HG03565 (cell line): Measurements from ENCODE around the gene TMEM256.
"Not testable (repeated sequence)": the region's sequence is repeated elsewhere in the genome, so short reads cannot be mapped to it uniquely, and the experiment has no call there.

ENCODE experiments used
- ATAC-seq: cut with Tn5 transposase; IDR thresholded peaks from one replicate; pipeline ENCODE4 v1.9.1; 2021; ENCODE audit warnings: mild to moderate bottlenecking, moderate library complexity; ENCODE audit not compliant: unreplicated experiment

TMEM256 gene

GRCh38 chr17:7384489-7385081 is 19.3 kb downstream of the TMEM256 start:
- no peak for ATAC-seq

- ATAC-seq: no peak
These were observed 20.0 kb downstream of the TMEM256 start for GRCh38 chr17:7383742-7384488.

- no peak for ATAC-seq
These were observed 20.5 kb downstream of the TMEM256 start for GRCh38 chr17:7383371-7383741.

- no peak for ATAC-seq
These were observed 21.0 kb downstream of the TMEM256 start for GRCh38 chr17:7382901-7383300.

- ATAC-seq: no peak
These were observed 22.8 kb downstream of the TMEM256 start, which contains the start of gene TNK1 for GRCh38 chr17:7380855-7381683. Gene TNK1 (plus strand): TSS chr17:7381089. CDS start chr17:7382927, 1,838 bp downstream.

GRCh38 chr17:7380321-7380720 is 23.6 kb downstream of the TMEM256 start:
- ATAC-seq: no peak

- ATAC-seq: no peak
These were observed 24.8 kb downstream of the TMEM256 start for GRCh38 chr17:7379134-7379533.

GRCh38 chr17:7374353-7374752 is 29.5 kb downstream of the TMEM256 start:
- no peak for ATAC-seq

- no peak for ATAC-seq
These were observed 33.0 kb downstream of the TMEM256 start for GRCh38 chr17:7370853-7371252.

GRCh38 chr17:7369825-7370224 is 34.1 kb downstream of the TMEM256 start:
- ATAC-seq: no peak

GRCh38 chr17:7368599-7368994 is 35.3 kb downstream of the TMEM256 start:
- not testable (repeated sequence) for ATAC-seq

- no peak for ATAC-seq
These were observed 35.8 kb downstream of the TMEM256 start for GRCh38 chr17:7367918-7368598.

GRCh38 chr17:7367083-7367482 is 36.8 kb downstream of the TMEM256 start:
- no peak for ATAC-seq

- not testable (repeated sequence) for ATAC-seq
These were observed 37.9 kb downstream of the TMEM256 start for GRCh38 chr17:7365963-7366362.

- no peak for ATAC-seq
These were observed 40.6 kb downstream of the TMEM256 start for GRCh38 chr17:7363311-7363710.

- ATAC-seq: no peak
These were observed 42.0 kb downstream of the TMEM256 start for GRCh38 chr17:7361906-7362305.

GRCh38 chr17:7357381-7357780 is 46.5 kb downstream of the TMEM256 start:
- no peak for ATAC-seq

- ATAC-seq: no peak
These were observed 47.1 kb downstream of the TMEM256 start for GRCh38 chr17:7356756-7357155.

GRCh38 chr17:7356072-7356549 is 47.8 kb downstream of the TMEM256 start:
- no peak for ATAC-seq

GRCh38 chr17:7355573-7355972 is 48.3 kb downstream of the TMEM256 start:
- no peak for ATAC-seq

- ATAC-seq: no peak
These were observed 48.8 kb downstream of the TMEM256 start, which contains the start of gene TMEM95 for GRCh38 chr17:7355053-7355452. Gene TMEM95 (plus strand): TSS chr17:7355156. CDS start chr17:7355205, 49 bp downstream.
